ENCODE data around the gene PITX3.
"Not testable (repeated sequence)": the region's sequence is repeated elsewhere in the genome, so short reads cannot be mapped to it uniquely, and the experiment has no call there.

The PITX3 gene

DNA sequence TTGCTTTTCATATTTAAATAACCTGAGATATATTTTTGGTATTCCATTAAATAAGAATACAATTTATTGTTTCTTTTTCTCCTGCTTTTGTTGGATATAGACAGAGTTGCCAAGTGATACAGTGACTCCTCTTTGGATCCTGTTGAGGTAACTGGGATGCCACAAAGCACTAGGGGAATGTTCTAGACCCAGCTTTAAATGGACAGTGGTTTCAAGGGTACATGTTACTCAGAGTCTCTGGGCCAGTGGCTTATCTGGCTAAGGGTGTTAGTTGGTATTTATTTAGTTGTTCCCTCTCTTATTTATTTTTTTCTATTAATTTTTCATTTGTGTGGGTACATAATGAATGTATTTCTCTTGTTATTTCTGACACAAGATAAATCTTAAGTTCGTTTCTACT, 13.1 kb upstream of the PITX3 start:
- no peak for DNase-seq

DNA sequence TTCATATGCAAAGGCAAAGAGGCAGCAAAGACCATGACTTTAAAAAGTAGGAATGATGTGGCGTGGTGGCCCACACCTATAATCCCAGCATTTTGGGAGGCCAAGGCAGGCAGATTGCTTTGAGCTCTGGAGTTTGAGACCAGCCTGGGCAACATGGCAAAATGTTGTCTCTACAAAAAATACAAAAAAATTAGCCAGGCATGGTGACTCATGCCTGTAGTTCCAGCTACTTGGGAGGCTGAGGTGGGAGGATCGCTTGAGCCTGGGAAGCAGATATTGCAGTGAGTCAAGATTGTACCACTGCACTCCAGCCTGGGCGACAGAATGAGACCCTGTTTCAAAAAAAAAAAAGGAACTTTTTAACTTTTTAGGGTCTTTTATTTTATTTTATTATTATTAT, 11.2 kb upstream of the PITX3 start:
- not testable (repeated sequence) for DNase-seq

DNA sequence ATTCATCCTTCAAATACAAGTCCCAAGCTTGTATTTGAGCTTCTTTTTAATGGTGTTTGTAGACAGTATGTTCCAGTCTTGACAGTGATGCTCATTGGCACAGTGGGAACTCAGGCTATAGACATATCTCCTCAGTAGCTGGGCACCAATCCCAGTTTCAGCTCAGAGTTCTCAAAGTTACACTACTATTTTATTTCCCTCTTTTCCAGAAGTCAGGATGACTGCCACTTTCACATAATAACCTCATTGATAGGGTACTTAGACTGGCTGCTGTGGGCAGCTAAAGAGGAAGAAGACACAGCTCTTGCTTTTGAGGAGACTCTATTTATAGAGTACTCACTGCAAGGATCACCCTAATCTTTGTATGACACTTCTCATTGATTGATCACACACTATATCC, 6.4 kb upstream of the PITX3 start:
- DNase-seq, result no peak

DNA sequence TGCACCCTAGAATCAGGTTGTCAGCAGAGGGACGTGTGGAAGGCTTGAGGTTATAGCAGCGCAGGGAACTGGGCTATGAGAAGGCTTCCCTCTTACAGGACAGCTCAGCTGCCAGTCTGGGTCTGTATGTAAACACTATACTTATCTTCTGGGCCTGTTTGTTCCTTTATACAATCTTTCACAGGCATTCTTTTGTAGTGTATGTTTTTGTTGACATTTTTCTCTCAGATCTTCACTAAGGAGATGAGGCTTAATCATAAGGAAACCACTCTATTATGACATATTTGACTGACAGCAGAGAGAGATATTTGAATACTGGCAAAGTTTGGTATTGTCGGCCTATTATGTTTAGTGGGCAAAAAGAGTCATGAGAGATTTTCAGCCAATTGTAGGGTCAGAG, 4.9 kb upstream of the PITX3 start:
- DNase-seq, result no peak

DNA sequence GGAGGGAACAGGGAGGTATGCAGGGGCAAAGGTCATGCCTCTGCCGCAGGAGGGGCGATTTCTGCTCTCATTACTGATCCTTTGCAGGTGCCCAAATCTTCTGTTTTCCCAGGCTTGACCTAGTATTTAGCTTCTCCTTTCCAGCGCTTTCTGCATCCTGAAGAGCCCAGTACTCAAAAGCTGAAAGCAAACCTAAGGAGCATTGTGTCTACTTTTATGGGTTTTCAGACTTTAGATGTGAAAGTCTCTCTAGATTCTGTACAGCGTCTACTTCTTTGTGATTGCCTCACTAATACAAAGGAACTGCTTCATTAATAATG, 4.6 kb upstream of the PITX3 start:
- DNase-seq, result no peak

DNA sequence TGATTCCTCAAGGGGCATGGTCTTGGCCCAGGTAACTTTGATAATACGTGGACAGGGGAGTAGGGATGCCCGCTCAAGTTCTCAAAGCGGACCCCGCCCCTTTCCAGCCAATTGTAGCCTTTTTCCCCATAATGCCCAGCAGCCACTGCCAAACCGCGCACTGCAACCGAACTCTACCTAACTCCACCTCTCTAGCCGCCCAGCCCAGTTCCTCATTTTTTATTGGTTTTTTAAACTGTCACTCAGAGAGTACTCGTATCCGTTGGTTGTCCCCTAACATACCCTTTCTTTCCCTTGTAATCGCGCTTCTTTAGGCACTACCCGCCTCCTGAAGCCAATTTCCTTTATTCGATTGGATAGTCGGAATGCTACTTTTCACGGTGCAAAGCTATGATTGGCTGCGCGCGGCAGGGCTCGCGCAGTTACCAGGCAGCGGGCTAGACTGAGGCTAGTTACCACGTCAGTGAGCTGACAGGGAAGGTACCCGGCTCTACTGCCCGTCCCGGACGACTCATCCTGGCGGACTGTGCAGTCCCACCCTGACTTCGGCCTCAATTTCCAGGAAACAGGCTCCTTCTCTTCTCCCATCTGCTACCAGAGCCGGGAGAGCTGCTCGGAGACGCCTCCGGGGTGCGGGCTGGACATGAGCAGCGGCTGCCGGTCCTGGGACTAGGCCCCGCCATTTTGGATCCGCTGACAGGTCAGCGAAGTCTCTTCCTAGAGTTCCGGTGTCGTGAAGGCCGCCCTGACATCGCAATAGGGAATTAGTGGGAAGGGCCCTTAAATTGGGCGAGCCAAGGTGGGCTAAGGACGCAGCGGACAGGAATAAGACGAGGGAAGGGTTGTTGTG, 4.0 kb upstream of the PITX3 start, which contains the start of gene GBF1:
Gene GBF1 (plus strand): TSS at position 451 of the 850 bp plus-strand sequence. CDS start 13,407 bp downstream, outside the sequence.
- DNase-seq, result peak; percentile 99

DNA sequence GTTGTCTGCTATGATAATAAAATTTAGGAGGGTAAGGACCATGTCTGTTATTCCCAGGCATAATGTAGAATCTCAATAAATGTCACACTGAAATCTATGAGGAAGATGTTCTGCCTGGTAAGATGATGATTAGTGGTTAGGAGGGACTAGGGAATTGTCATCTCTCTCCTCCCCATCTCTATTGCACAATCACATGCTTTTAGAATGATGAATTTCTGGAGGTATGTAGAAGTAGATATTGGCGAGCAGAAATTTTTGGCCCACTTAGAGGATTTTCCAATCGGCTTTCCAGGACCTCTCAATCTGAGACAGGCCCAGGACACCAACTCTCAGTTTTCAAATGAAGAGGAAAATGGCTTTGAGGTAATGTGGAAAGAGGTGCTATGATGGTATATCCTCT, 2.0 kb upstream of the PITX3 start:
- DNase-seq, result no peak

DNA sequence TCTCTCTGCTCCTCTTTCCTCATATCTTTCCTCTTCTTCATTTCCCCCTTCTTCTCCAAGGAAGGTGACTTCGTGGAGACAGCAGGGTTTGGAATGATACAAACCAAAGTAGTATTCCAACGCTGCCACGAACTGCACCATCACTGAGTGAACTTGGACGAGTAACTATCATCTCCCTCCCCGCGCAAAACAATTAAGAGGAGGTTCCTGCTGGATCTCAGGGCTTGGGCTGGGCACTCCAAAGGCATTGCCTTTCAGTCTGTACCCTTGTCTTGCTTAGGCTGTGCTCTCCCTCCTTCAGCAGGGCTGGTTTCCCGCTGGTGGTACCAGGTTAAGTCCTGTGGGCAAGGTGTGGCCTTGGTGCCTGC, 790 bp upstream of the PITX3 start:
- no peak for DNase-seq

DNA sequence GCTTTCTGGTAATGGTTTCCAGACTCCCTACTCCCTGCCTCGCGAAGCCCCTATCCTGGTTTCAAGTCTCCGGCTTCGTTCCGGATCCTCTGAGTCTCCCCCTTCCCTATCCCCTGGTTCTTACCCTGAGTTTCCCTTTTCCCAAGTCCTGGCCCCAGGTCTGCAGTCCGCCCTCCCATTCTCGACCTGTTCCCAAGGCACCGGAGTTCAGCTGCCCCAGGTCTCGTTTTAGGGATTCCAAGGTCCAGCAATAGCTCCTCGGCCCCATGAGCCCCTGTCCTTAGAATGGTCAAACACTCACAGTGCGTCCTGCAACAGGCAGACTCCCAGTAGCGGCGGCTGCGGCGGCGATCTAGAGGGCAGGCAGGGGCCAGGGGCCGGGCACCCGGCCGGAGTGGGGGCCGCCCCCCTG, 274 bp downstream of the PITX3 start:
- DNase-seq, result no peak

DNA sequence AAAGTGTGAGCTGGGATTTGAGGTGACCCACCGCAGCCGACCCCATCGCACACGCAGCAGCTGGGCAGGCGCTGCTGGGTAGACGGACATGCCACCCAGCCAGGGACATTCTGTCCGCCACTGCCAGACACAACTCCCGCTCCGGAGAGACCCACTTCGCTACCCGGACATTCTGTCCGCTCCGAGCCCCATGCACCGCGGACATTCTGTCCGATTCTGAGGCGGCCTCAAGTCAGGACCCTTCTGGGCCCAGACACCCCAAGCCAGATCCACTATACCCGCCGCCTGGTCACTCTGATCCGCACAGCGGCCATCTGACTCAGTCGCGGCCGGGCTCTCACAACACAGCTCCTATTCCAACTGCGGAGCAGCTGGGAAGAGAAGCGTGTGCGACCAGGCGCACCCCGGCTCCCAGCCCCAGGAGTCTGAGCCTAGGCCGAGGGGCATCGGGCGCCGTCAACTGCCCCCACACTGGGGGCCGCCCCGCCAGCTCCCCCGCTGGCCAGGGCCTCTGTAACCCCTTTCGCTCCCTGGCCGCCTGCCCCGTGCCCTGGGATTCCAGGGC, 763 bp downstream of the PITX3 start:
- no peak for DNase-seq

DNA sequence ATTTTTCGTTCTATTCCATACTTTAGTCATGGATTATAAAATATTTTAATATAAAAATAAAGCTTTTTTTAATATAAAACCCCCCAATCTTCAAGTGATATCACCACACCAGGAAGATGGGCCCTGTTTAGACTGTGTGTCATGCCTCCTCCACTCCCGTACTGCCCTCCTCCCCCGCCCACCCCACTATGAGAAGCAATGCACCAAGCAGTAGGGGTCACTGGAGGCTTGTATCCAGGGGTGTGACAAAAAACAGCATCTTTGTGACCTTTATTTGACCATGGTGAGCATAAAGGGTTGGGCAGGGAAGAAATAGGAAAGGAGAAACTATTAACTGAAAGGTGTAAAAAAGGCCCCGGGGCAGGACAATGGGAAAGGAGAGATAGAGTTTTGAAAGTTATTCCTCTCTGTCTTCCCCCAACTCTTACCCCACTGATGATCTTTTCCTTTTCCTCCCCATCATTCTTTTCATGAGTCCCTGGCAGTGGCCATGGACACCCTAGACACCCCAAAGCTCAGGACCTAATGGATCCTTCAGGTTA, 3.5 kb downstream of the PITX3 start:
- DNase-seq, result no peak

DNA sequence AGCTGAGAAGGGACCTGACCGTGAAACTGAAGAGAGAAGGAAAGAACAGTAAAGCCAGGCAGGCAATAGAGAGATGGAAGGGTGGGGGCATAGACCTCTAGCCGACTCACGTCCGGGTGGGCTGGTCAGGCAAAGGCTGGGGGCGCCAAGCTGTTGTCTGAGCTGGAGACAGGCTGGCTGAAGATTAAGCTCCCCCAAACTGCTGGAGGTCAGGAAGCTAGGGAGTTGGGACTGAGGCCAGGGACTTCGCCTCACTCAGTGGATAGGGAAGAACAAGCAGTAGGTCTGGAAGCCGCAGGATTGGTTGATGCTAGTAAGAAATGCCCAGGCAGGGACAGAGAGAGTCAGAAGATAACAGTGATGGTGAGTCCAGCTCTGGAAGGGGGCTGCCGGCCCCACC, 5.3 kb downstream of the PITX3 start:
- DNase-seq, result no peak

DNA sequence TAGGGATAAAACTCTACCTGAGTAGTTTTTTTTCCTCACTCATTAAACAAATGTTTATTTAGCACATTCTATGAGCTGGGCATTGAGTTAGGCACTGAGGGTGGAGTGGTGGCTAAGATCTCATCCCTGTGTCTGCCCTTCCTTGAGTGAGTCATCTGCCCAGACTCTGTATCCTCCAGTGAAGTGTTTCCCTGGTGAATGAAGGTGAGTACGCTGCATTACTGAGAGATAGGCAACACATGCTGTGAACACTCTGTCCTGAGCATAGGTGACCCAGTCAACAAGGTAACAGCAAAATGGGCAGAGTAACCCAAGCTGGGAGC, 5.8 kb downstream of the PITX3 start:
- DNase-seq, result no peak

DNA sequence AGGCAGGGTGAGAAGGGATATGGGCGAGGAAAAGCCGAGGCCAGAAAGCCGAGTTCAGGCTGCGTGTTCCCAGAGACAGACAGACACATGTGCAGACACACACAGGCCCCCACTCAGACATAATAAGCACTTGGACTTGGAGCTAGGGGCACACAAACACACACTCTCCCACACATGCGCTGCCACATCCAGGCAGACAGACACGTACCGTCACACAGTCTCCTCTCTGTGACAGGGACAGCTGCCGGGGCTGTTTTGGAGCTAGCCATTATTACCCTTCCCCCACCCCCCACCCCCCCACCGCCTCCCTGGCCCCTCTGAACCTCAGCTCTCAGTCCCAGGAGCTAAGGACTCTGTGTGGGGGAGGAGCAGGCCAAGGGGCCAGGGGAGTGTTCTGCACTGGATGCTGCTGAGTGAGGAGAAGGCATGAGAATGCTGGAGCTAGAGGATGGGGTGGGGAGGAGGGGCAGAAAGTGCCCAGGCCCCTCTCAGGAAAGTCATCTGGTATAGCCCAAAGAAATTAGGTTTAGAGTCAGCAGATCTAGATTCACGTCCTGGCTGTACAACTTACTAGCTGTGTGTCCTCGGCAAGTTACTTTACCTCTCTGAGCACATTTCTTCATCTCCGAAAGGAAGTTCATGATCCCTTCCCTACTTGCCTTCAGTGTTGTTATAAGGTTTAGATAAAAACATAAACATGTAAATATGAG, 6.3 kb downstream of the PITX3 start:
- no peak for DNase-seq

DNA sequence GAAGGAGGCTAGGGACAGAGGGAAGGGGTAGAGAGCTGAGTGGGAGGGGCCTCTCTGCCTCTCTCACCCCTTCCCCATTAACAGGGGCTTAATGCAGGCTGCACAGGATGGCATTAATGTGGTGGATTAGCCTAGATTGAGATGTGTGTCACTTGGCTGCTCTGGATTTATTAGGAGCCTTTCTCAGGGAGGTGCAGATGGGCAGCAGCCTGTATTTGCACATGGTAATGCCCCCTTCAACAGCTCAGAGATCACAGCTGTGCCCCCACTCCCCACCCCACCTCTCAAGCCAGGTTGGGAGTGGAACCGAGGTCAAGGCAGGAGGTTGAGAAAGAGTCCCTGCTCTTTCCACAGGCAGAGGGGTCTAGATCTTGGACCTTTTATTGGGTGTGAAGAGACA, 7.3 kb downstream of the PITX3 start:
- no peak for DNase-seq

DNA sequence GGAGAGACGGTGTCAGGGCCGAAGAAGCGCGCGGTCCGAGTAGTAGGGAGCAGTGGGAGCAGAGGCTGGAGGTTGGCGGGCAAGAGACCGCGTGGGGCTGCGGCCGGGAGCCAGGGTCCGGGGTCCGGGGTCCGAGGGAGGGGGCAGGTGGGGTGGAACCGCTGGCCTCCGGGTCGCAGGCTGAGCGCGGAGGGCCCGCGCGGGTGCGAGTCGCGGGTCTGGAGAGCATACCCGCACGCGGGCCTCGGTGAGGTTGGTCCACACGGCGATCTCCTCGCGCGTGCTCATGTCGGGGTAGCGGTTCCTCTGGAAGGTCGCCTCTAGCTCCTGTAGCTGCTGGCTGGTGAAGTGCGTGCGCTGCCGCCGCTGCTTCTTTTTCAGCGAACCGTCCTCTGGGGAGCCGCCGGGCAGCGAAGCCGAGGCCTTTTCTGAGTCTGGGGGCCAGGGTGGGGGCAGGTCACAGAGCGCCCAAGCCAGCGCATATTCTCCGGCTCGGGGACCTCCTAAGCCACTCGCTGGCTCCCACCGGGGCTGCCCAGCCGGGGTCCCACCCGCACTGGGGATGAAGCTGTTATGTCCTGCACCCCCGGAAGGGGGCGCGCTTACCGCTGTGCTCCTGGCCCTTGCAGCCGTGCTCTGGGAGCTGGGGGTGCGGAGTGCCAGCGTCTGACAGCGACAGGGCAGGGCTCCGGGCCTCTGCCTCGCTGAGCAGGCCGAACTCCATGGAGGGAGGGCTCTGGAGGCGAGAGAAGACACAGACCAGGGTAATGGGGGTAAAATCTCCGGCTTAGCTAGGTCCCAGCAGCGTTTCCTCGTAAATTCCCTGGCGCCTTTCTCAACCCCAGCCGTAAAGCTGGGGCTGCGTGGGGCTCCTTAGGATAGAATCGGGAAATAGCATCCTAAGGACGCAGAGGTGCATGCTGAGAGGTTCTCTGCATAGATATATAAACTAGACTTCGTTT, 9.7 kb downstream of the PITX3 start:
- DNase-seq, result no peak

DNA sequence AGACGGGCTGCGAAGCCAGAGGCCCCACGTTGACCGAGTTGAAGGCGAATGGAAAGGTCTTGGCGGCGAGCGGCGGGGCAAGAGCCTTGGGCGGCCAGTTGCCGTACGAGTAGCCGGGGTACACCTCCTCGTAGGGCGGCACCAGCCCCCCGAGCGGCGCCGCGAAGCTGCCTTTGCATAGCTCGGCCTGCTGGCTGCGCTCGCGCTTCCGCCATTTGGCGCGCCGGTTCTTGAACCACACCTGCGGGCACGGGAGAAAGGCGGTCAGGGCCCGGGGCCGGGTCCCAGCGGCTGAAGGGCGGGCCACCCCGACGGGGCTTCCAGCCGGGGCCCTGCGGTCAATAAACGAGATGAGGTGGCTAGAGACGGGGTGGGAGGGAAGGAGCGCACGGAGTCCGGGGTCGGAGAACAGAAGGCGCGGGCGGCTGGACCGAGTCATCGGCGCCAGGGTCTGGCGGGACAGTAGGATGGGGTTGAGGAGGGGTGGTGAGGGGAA, 10.4 kb downstream of the PITX3 start:
- no peak for DNase-seq

DNA sequence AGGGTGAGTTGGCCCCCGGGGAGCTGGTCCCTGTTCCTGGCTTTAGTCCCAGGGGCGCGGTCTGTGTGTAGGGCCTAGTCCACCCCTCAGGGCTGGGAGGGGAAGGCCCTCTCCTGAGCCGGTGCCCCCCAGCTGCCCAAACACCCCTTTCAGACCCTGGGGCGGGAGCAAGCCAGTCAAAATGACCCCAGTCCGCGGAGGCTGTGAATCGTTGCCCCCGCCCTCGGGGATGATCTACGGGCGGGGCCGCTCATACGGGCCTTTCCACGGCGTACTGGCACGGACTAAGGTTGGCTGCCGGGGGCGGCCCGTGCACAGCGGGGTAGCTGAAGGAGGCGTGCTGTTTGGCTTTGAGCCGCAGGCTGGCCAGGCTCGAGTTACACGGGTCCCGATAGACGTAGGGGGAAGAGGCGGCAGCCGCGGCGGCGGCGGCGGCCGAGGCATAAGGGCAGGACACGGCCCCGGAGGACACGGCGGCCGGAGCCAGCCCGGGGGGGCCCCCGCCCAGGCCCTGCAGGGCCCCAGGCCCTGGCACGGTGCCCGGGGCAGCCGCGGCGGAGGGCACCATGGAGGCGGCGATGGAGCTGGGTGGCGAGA, 10.9 kb downstream of the PITX3 start:
- no peak for DNase-seq

DNA sequence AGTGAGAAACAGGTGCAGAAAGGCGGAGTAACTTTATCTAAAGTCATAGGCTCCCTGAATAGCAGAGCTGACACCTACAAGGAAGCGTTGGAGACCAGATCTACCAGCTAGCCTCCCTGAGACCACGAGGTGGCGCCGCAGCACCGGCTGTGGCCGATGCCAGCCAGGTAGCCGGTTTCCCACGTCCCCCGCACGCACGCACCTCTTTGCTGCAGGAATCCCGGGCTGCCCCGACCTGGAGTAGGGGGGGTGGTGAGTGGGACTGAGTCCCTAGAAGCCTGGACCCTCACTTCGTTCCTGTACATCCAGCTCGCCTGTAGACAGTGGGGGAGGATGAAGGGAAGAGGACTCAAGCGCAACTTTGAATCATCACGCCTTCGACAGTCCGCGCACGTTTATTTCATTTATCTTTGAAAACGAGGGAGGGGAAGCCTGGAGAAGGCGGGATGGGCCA, 11.5 kb downstream of the PITX3 start:
- peak; percentile 34 for DNase-seq

DNA sequence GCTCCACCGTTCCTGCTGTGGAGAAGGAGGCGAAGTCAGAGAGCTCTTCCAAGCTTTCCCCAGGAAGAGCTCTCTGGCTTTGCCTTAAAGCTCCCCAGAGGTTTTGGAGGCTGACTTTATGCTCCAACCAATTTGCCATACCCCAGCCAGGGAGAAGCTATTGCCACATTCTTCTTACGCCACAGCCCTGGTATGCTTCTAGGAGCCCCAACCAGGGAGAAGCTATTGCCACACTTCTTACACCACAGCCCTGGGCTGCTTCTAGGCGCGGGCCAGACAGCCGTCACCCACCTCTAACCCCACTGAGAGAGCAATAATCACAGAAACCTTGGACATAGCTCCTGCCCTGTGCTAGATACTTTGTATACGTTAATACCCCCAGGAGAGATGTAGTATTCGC, 14.3 kb downstream of the PITX3 start:
- DNase-seq, result no peak

DNA sequence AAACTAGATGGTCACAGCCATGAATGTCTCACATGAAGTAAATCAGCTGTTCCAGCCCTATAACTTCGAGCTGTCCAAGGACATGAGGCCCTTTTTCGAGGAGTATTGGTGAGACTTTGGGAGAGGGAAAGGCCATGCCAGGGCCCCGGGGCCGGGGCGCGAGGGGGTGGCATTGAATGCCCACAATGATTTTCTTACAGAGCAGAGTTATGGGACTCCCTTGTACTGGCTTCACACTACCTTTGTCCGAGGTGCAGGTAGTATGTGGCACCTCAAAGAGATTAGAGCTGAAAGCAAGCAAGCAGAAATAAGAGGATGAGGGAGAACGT, 14.8 kb downstream of the PITX3 start:
- no peak for DNase-seq

Data from NCI-H526 treated with DMSO at 0.1 percent for 48 hours (cell line).